GM13976 (cell line): ENCODE data around the gene LTO1.

Experiments used
- DNase-seq: peaks from one replicate; pipeline ENCODE4 v3.0.0; 2012; ENCODE audit warnings: low spot score
- in situ Hi-C: fragments of 300-500 bp; cut with MboI; formaldehyde crosslinking; loops from one replicate; pipeline ENCODE4 v1.12.0; 2022; ENCODE audit warnings: low sequenced_read_pairs, mixed read lengths, inconsistent platforms; ENCODE audit not compliant: unreplicated experiment
- TF ChIP-seq, protein P1 (sequence below): IDR thresholded peaks from 2 replicates; pipeline ENCODE4 v1.5.1; 2012; ENCODE audit warnings: borderline replicate concordance, mild to moderate bottlenecking; ENCODE audit not compliant: insufficient read depth; ENCODE audit errors: extremely low read depth, missing control alignments, control extremely low read depth

Gene LTO1

DNA sequence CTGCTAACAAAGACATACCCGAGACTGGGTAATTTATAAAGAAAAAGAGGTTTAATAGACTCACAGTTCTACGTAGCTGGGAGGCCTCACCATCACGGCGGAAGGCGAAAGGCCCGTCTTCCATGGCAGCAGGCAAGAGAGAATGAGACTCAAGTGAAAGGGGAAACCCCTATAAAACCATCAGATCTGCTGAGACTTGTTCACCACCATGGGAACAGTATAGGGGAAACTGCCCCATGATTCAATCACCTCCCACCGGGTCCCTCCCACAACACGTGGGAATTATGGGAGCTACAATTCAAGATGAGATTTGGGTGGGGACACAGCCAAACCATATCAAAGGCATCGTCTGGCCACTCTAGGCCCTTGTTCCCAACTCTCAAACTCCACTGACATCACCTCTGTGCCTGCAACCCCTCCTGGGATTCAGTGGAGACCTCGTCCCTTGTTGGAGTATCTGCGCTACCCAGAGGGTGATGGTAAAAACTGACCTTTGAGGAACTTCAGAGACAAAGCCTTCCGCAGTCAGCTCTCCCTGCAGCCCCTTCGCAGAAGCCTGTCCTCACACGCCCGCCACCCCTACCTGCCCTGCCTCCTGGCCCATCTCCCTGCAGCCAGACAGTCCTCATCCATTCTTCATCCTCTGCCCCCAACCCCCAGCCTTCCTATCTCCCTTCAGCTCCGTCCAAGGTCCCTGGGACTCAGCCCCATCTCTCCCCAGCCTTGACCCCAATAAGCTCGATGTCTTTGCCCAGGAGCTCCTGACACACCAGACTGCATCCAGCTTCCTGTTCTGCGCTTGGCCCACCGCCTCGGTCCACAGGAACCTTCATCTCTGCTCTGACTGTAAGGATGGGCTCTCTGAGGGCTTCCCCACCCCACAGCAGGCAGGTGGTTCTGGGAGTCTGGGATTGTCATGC is 18.4 kb downstream of the LTO1 start:
- no peak for DNase-seq
- in situ Hi-C loops, result no loop called here
- TF ChIP-seq, protein P1, sequence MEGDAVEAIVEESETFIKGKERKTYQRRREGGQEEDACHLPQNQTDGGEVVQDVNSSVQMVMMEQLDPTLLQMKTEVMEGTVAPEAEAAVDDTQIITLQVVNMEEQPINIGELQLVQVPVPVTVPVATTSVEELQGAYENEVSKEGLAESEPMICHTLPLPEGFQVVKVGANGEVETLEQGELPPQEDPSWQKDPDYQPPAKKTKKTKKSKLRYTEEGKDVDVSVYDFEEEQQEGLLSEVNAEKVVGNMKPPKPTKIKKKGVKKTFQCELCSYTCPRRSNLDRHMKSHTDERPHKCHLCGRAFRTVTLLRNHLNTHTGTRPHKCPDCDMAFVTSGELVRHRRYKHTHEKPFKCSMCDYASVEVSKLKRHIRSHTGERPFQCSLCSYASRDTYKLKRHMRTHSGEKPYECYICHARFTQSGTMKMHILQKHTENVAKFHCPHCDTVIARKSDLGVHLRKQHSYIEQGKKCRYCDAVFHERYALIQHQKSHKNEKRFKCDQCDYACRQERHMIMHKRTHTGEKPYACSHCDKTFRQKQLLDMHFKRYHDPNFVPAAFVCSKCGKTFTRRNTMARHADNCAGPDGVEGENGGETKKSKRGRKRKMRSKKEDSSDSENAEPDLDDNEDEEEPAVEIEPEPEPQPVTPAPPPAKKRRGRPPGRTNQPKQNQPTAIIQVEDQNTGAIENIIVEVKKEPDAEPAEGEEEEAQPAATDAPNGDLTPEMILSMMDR, result no peak

DNA sequence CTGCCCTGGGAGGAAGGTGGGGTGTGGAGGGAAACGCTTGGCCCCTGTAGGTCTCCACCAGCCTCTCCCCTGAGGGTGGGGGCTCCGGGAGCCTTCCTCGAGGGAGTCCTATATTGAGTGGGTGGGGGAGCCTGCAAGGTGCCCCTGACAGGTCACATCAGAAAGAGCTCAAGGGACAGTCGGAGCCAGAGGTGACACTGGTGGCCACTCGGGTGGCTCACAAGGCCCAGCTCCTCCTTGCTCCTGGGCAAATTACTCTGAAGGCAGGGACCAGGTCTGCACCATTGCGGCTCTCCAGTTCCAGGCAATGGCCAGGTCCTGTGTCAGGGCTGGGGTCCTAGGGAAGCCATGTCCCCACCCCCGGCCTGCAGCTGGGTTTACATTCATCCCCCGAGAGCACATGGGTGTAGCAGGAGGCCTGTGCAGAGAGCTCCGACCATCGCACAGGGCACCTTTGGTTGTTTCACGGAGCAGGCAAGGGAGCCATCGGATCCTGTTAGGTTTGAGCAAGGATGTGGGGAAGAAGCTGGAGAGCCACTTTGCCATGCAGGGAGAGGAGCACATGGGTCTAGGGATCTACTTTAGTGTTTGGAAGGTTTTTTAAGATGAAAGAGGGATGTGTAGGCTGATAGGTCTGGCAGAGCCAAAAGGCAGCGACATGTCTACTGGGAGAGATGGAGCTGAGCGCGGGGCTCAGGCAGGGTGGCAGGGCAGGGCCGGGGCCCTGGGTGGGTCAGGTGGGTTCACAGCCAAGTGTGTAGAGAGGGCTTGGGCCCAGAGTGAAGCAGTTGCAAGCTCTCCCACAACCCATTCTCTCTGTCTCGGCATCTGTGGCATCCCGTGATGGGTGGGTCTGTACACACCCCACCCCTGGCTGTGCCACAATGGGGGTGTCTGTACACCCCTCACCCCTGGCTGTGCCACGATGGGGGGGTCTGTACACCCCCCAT is 19.4 kb downstream of the LTO1 start:
- in situ Hi-C loops, result no loop called here
- DNase-seq, result no peak

DNA sequence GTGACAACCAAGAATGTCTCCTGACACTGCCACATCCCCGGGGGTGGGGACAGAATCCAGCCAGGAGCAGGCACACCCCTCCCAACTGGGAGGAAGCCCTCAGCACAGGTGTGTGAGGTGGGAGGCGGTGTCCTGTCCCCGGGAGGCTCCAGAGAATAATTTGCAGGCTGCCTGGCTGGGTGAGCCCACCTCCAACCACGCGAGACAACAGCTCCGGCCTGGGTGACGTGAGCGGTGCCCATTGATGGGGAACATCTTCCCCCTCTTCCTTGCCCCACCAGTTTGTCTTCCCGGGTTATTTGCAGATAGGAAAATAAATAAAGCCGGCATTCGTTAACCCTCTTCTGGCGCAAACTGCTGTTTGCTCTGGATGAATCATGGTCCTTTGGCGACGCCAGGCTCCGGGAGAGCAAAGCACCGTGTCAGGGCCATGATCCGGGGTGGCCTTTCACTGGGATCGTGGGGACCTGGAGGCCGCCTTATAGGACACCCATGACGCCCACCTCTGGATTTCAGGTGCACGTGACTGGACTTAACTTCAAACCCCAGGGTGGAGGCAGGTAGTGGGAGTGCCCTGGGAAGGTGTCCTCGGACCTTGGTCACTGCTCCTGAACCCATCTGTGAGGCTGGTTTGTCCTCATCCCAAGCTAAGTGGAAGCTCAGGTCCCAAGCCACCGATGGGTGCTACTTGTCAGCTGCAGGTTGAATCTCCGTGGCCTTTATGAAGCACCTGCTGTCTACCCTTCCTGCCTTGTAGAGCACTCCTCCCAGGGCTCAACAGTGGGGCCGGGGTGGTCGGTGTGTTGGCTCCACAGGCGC is 20.3 kb downstream of the LTO1 start:
- in situ Hi-C loops, result no loop called here
- no peak for DNase-seq

More for the DNA sequence above, 19.4 kb downstream of the LTO1 start:
- TF ChIP-seq, protein P1, result no peak

DNA sequence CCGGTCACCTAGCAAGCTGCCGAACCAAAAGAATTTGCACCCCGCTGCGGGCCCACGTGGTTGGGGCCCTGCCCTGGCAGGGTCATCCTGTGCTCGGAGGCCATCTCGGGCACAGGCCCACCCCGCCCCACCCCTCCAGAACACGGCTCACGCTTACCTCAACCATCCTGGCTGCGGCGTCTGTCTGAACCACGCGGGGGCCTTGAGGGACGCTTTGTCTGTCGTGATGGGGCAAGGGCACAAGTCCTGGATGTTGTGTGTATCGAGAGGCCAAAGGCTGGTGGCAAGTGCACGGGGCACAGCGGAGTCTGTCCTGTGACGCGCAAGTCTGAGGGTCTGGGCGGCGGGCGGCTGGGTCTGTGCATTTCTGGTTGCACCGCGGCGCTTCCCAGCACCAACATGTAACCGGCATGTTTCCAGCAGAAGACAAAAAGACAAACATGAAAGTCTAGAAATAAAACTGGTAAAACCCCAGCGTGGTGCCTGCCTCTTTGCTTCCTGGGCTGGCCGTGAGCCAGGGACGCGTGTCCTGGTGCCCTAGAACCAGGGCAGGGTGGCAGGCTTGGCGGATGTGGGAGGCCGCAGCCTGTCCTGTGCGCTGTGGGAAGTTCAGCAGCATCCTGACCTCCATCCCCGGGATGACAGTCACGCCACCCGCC is 21.0 kb downstream of the LTO1 start:
- in situ Hi-C loops, result no loop called here
- TF ChIP-seq, protein P1, result no peak
- DNase-seq, result no peak

More for the DNA sequence above, 20.3 kb downstream of the LTO1 start:
- TF ChIP-seq, protein P1, result no peak

DNA sequence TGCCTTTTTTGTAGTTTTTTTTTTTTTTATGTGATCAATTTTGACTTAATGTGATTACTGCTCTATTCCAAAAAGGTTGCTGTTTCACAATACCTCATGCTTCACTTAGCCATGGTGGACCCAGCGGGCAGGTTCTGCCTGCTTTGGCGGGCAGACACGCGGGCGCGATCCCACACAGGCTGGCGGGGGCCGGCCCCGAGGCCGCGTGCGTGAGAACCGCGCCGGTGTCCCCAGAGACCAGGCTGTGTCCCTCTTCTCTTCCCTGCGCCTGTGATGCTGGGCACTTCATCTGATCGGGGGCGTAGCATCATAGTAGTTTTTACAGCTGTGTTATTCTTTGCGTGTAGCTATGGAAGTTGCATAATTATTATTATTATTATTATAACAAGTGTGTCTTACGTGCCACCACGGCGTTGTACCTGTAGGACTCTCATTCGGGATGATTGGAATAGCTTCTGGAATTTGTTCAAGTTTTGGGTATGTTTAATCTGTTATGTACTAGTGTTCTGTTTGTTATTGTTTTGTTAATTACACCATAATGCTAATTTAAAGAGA is 21.7 kb downstream of the LTO1 start:
- in situ Hi-C loops, result no loop called here
- TF ChIP-seq, protein P1, result no peak
- no peak for DNase-seq

DNA sequence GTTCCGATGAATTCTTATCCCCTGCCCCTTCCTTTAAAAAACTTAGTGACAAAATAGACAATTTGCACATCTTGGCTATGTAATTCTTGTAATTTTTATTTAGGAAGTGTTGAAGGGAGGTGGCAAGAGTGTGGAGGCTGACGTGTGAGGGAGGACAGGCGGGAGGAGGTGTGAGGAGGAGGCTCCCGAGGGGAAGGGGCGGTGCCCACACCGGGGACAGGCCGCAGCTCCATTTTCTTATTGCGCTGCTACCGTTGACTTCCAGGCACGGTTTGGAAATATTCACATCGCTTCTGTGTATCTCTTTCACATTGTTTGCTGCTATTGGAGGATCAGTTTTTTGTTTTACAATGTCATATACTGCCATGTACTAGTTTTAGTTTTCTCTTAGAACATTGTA is 22.2 kb downstream of the LTO1 start:
- no peak for DNase-seq
- in situ Hi-C loops, result no loop called here
- TF ChIP-seq, protein P1, result no peak
